Endodermal cell (in vitro differentiated cells): ENCODE measurements around the gene VOPP1. TPM values are rescaled to one million over a fixed set of nuclear protein-coding genes. Genes with fewer than 3 reads are reported as not detected.
A peak's percentile ranks its signal among the peaks of the same experiment; 100 is the strongest.

Experiments
- DNase-seq: peaks from one replicate; pipeline ENCODE4 v3.0.0-alpha.2; 2017
- H3K27ac ChIP-seq: 2 replicates; pipeline ENCODE4 v1.5.1; 2013; ENCODE audit warnings: mild to moderate bottlenecking, low read depth, low read length, moderate library complexity
- H3K27me3 ChIP-seq: 2 replicates; pipeline ENCODE4 v1.6.1; 2013; ENCODE audit warnings: mild to moderate bottlenecking, low read length, moderate library complexity; ENCODE audit not compliant: insufficient read depth, control insufficient read depth, poor library complexity, severe bottlenecking
- H3K36me3 ChIP-seq: 2 replicates; pipeline ENCODE4 v1.7.0; 2013; ENCODE audit warnings: mild to moderate bottlenecking, low read length, moderate library complexity; ENCODE audit not compliant: control insufficient read depth, insufficient read depth
- H3K4me1 ChIP-seq: one replicate; pipeline ENCODE4 v1.7.0; 2013; ENCODE audit warnings: low read length; ENCODE audit not compliant: control insufficient read depth, insufficient read depth
- H3K4me3 ChIP-seq: 2 replicates; pipeline ENCODE4 v1.5.1; 2013; ENCODE audit warnings: mild to moderate bottlenecking, low read length, moderate library complexity
- H3K9ac ChIP-seq: 2 replicates; pipeline ENCODE4 v1.6.1; 2013; ENCODE audit warnings: mild to moderate bottlenecking, low read length, moderate library complexity; ENCODE audit not compliant: poor library complexity, severe bottlenecking; ENCODE audit errors: extremely low read depth
- H3K9me3 ChIP-seq: 2 replicates; pipeline ENCODE4 v1.6.1; 2013; ENCODE audit warnings: mild to moderate bottlenecking, low read length, moderate library complexity; ENCODE audit not compliant: control insufficient read depth
- H3K27ac Mint-ChIP-seq: 2 replicates; pipeline ENCODE4 v1.8.0; 2020; ENCODE audit warnings: mixed read lengths
- H3K27me3 Mint-ChIP-seq: 2 replicates; pipeline ENCODE4 v1.8.0; 2021; ENCODE audit warnings: mild to moderate bottlenecking, mixed read lengths; ENCODE audit not compliant: insufficient read depth
- H3K36me3 Mint-ChIP-seq: 2 replicates; pipeline ENCODE4 v1.8.0; 2020; ENCODE audit warnings: low read depth, mixed read lengths
- H3K4me1 Mint-ChIP-seq: 2 replicates; pipeline ENCODE4 v1.8.0; 2020; ENCODE audit warnings: mixed read lengths
- H3K4me3 Mint-ChIP-seq: 2 replicates; pipeline ENCODE4 v1.8.0; 2020; ENCODE audit warnings: mild to moderate bottlenecking, moderate library complexity, mixed read lengths
- H3K9me3 Mint-ChIP-seq: 2 replicates; pipeline ENCODE4 v1.8.0; 2020; ENCODE audit warnings: mild to moderate bottlenecking, mixed read lengths
- CTCF ChIP-seq: fragments of 200-600 bp; sonication (generic); conservative IDR thresholded peaks from 2 replicates; pipeline ENCODE4 v1.5.0; 2021; ENCODE audit warnings: antibody characterized with exemption, mild to moderate bottlenecking
- WGBS, 2 experiments: methylation state at CpG; one replicate each; pipeline versions ENCODE4 v1.1.5 to v1.1.7; 2013; ENCODE audit warnings: missing lambda C conversion rate in 2 of 2, mixed read lengths in 1 of 2; ENCODE audit not compliant: insufficient coverage in 1 of 2, insufficient read length in 1 of 2; 5-methylcytosine and 5-hydroxymethylcytosine counted together
- total RNA-seq, 2 donors: library from RNA; stranded (reverse); fragmentation: NEBNext Ultra II Directional in 1 of 2; extraction: Animal tissue kit (Norgen Biotek cat#: 25700) in 1 of 2; gene quantifications; 2 replicates in 1 of 2; 3 replicates in 1 of 2; pipeline ENCODE4 v1.2.1, GENCODE V29; 2021

Gene VOPP1
- total RNA-seq, 2 donors from 2014 or later: 48.8 to 53.6 TPM

GRCh38 chr7:55592492-55592891 lies 20.2 kb upstream of the VOPP1 start:
- H3K9me3 ChIP-seq: no peaks in the 10 kb centered on the region
- Mint-ChIP-seq H3K27me3 (peaks cover 6% of the 10 kb centered on the region), H3K27ac (no peak overlapping the region), H3K4me1 (no peaks in the 10 kb centered on the region), H3K36me3 (no peaks in the 10 kb centered on the region), H3K4me3 (no peak overlapping the region), H3K9me3 (no peaks in the 10 kb centered on the region)
- H3K27ac ChIP-seq: no peak overlapping the region
- H3K4me1 ChIP-seq: no peaks in the 10 kb centered on the region
- TF ChIP-seq CTCF: no peak
- H3K36me3 ChIP-seq: no peaks in the 10 kb centered on the region
- no peaks in the 10 kb centered on the region for H3K27me3 ChIP-seq
- no peak for DNase-seq
- H3K9ac ChIP-seq: no peak overlapping the region
- no peak overlapping the region for H3K4me3 ChIP-seq
- 89% methylated on average over 1 of the region's 1 CpG; no CpG with 5 or more reads in 1 of the 2 experiments for WGBS, 2 experiments

- no peak overlapping the region for H3K9ac ChIP-seq
- Mint-ChIP-seq H3K9me3 (no peaks in the 10 kb centered on the region), H3K4me1 (no peaks in the 10 kb centered on the region), H3K4me3 (no peak overlapping the region), H3K27ac (no peak overlapping the region), H3K36me3 (no peaks in the 10 kb centered on the region), H3K27me3 (peaks cover 11% of the 10 kb centered on the region)
- DNase-seq: no peak
- no peak overlapping the region for H3K27ac ChIP-seq
- no peaks in the 10 kb centered on the region for H3K4me1 ChIP-seq
- no peaks in the 10 kb centered on the region for H3K9me3 ChIP-seq
- WGBS, 2 experiments: 83% methylated on average over 3 of the region's 3 CpGs; no CpG with 5 or more reads in 1 of the 2 experiments
- H3K4me3 ChIP-seq: no peak overlapping the region
- H3K27me3 ChIP-seq: no peaks in the 10 kb centered on the region
- no peak for TF ChIP-seq CTCF
- no peaks in the 10 kb centered on the region for H3K36me3 ChIP-seq
Measured at GRCh38 chr7:55591282-55591931, 19.1 kb upstream of the VOPP1 start.

DNA sequence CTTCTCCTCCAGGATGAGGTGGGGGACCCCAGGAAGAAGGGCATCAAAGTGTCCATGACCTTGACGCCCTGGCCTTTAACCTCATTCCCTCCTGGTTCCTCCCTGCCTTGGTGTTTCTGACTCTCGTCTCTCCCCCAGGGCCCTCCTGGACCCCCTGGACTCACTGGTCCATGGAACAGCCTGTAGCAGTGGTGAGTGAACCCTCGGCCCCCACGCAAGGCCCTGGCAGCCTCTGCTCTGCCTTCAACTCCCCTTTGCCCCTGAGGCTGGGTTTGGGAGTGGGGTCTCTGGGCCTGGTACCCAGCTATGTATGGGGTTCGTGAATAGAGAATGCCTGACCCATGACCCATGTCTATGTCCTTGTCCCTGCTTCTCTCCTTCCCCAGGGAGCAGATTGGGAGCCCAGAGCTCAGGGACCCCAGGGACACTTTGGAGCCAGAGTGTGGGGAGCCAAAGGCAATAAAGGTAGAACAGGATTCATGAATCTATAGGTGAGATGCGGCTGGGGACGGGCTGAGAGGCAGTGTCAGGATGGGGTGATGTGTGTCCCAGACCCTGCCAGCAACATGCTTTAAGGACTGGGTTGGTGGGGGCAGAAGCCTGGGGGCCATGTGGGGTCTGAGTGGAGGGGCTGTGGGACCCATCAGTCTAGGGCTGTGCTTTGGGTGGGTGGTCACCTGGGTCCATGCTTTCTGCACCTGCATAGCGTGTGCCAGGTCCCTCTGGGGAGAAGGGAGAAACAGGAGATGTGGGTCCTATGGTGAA lies 18.4 kb upstream of the VOPP1 start:
- no peaks in the 10 kb centered on the region for H3K4me1 ChIP-seq

More for the DNA sequence above, 18.4 kb upstream of the VOPP1 start:
- Histone ChIP-seq H3K9ac (no peak overlapping the region), H3K36me3 (no peaks in the 10 kb centered on the region), H3K9me3 (no peaks in the 10 kb centered on the region), H3K27me3 (no peaks in the 10 kb centered on the region), H3K27ac (no peak overlapping the region), H3K4me3 (no peak overlapping the region)
- TF ChIP-seq CTCF: no peak
- H3K9me3 Mint-ChIP-seq: no peaks in the 10 kb centered on the region
- peaks cover 11% of the 10 kb centered on the region for H3K27me3 Mint-ChIP-seq
- no peaks in the 10 kb centered on the region for H3K36me3 Mint-ChIP-seq
- H3K27ac Mint-ChIP-seq: peak overlapping the region; percentile 36
- no peaks in the 10 kb centered on the region for H3K4me1 Mint-ChIP-seq
- no peak for DNase-seq
- WGBS, 2 experiments: 83 to 87% methylated on average over 1 to 8 of the region's 8 CpGs
- H3K4me3 Mint-ChIP-seq: no peak overlapping the region
